ENCODE data around the gene NRG2. TPM values are rescaled to one million over a fixed set of nuclear protein-coding genes. Genes with fewer than 3 reads are reported as not detected.

NRG2 gene
- polyA plus RNA-seq, 3 donors = 0.01 TPM; not detected in 2

- Histone ChIP-seq H3K4me1 (ENCODE audit: control insufficient read depth in 1 of 2, insufficient read depth in 2 of 2, low read length in 2 of 2) (no peaks in the 10 kb centered on the region), H4K20me1 (ENCODE audit: insufficient read depth, low read length) (no peaks in the 10 kb centered on the region), H2AFZ (ENCODE audit: insufficient read depth, low read depth, low read length, poor library complexity, severe bottlenecking) (no peak overlapping the region), H3K36me3 (replicated peaks in 1 of 2; ENCODE audit: control insufficient read depth in 1 of 2, insufficient read depth in 2 of 2, low read length in 2 of 2) (no peaks in the 10 kb centered on the region), H3K79me2 (ENCODE audit: insufficient read depth, low read length) (no peaks in the 10 kb centered on the region), H3K4me3 (replicated peaks in 1 of 3; ENCODE audit: low read depth in 2 of 3, low read length in 3 of 3) (no peak overlapping the region), H3K27me3 (ENCODE audit: control insufficient read depth in 2 of 2, insufficient read depth in 2 of 2, low read length in 2 of 2) (peaks cover 27 to 35% of the 10 kb centered on the region in 2 donors), H3K27ac (ENCODE audit: low read depth in 1 of 2, low read length in 2 of 2) (no peak overlapping the region), H3K4me2 (replicated peaks; ENCODE audit: extremely low read depth, low read length, poor library complexity, severe bottlenecking) (no peak overlapping the region), H3K9me3 (replicated peaks in 1 of 2; ENCODE audit: control insufficient read depth in 1 of 2, insufficient read depth in 1 of 2, low read length in 2 of 2) (no peaks in the 10 kb centered on the region), H3K9ac (ENCODE audit: insufficient read depth, low read length, poor library complexity, severe bottlenecking) (no peak overlapping the region)
- Mint-ChIP-seq H3K4me3 (no peak overlapping the region), H3K9me3 (peaks cover 0 to 2% (median 0%) of the 10 kb centered on the region in 7 donors), H3K27ac (no peak overlapping the region), H3K36me3 (no peaks in the 10 kb centered on the region), H3K27me3 (ENCODE audit: low read depth in 3 of 3) (peaks cover 2 to 31% (median 12%) of the 10 kb centered on the region in 3 donors), H3K4me1 (no peaks in the 10 kb centered on the region)
- TF ChIP-seq, protein P1, sequence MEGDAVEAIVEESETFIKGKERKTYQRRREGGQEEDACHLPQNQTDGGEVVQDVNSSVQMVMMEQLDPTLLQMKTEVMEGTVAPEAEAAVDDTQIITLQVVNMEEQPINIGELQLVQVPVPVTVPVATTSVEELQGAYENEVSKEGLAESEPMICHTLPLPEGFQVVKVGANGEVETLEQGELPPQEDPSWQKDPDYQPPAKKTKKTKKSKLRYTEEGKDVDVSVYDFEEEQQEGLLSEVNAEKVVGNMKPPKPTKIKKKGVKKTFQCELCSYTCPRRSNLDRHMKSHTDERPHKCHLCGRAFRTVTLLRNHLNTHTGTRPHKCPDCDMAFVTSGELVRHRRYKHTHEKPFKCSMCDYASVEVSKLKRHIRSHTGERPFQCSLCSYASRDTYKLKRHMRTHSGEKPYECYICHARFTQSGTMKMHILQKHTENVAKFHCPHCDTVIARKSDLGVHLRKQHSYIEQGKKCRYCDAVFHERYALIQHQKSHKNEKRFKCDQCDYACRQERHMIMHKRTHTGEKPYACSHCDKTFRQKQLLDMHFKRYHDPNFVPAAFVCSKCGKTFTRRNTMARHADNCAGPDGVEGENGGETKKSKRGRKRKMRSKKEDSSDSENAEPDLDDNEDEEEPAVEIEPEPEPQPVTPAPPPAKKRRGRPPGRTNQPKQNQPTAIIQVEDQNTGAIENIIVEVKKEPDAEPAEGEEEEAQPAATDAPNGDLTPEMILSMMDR (IDR thresholded peaks at IDR 0.05) = no peak
- 20% methylated on average over 1 of the region's 1 CpG for WGBS (ENCODE audit: insufficient coverage)
- DNase-seq = no peak
- intact Hi-C loops (cut with micrococcal nuclease) = no loop called here
Measured at GRCh38 chr5:140024928-140025327, 18.2 kb downstream of the NRG2 start.

DNA sequence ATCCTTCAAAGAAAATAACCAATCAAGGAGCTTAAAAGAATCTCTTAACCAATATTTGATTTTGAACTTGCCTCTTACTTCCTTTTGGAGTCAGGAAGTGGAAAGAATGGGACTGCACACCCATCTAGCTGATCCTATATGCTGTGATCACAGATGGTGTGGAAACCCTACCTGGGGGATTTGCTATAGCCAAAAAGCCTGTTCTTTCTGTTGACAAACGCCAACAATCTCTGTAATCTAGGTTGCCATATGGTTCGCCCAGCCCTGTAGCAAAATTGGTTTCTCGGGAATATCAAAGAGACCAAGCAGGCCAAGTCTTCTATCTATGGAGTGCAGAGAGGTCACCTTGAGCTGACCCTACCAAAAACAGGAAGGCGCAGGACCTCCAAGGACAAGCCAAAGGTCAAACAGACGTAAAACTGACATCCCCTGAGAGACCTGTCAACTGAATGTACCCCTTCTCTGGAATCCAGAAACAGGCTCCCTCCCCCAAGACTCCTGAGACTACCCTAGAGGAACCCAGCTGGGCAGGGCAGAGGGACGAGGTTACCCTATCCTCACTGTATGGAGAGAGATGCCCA lies 19.4 kb downstream of the NRG2 start:
- H3K27ac ChIP-seq (ENCODE audit: low read depth in 1 of 2, low read length in 2 of 2) = no peak overlapping the region
- no peak overlapping the region for H3K4me3 ChIP-seq (replicated peaks in 1 of 3; ENCODE audit: low read depth in 2 of 3, low read length in 3 of 3)
- no peaks in the 10 kb centered on the region for H3K36me3 ChIP-seq (replicated peaks in 1 of 2; ENCODE audit: control insufficient read depth in 1 of 2, insufficient read depth in 2 of 2, low read length in 2 of 2)
- H3K9ac ChIP-seq (ENCODE audit: insufficient read depth, low read length, poor library complexity, severe bottlenecking) = no peak overlapping the region
- no peaks in the 10 kb centered on the region for H4K20me1 ChIP-seq (ENCODE audit: insufficient read depth, low read length)
- Mint-ChIP-seq H3K36me3 (no peaks in the 10 kb centered on the region), H3K4me3 (no peak overlapping the region), H3K27ac (no peak overlapping the region), H3K9me3 (peaks cover 0 to 2% (median 0%) of the 10 kb centered on the region in 7 donors), H3K27me3 (ENCODE audit: low read depth in 3 of 3) (peaks cover 4 to 33% (median 17%) of the 10 kb centered on the region in 3 donors), H3K4me1 (no peaks in the 10 kb centered on the region)
- intact Hi-C loops (cut with micrococcal nuclease) = no loop called here
- no peak overlapping the region for H2AFZ ChIP-seq (ENCODE audit: insufficient read depth, low read depth, low read length, poor library complexity, severe bottlenecking)
- H3K27me3 ChIP-seq (ENCODE audit: control insufficient read depth in 2 of 2, insufficient read depth in 2 of 2, low read length in 2 of 2) = peaks cover 26 to 41% of the 10 kb centered on the region in 2 donors
- 97% methylated on average over 4 of the region's 6 CpGs for WGBS (ENCODE audit: insufficient coverage)
- H3K9me3 ChIP-seq (replicated peaks in 1 of 2; ENCODE audit: control insufficient read depth in 1 of 2, insufficient read depth in 1 of 2, low read length in 2 of 2) = no peaks in the 10 kb centered on the region
- TF ChIP-seq, protein P1 (IDR thresholded peaks at IDR 0.05) = no peak
- no peak for DNase-seq
- H3K4me1 ChIP-seq (ENCODE audit: control insufficient read depth in 1 of 2, insufficient read depth in 2 of 2, low read length in 2 of 2) = no peaks in the 10 kb centered on the region
- no peaks in the 10 kb centered on the region for H3K79me2 ChIP-seq (ENCODE audit: insufficient read depth, low read length)
- no peak overlapping the region for H3K4me2 ChIP-seq (replicated peaks; ENCODE audit: extremely low read depth, low read length, poor library complexity, severe bottlenecking)
